ENCODE results near the gene PACS2. TPM values are rescaled to one million over a fixed set of nuclear protein-coding genes. Genes with fewer than 3 reads are reported as not detected.

The PACS2 gene
- total and polyA plus RNA-seq, 2 of the 4 experiments (the other 2 are of a cell fraction) = 15.6 to 32.2 TPM

DNA sequence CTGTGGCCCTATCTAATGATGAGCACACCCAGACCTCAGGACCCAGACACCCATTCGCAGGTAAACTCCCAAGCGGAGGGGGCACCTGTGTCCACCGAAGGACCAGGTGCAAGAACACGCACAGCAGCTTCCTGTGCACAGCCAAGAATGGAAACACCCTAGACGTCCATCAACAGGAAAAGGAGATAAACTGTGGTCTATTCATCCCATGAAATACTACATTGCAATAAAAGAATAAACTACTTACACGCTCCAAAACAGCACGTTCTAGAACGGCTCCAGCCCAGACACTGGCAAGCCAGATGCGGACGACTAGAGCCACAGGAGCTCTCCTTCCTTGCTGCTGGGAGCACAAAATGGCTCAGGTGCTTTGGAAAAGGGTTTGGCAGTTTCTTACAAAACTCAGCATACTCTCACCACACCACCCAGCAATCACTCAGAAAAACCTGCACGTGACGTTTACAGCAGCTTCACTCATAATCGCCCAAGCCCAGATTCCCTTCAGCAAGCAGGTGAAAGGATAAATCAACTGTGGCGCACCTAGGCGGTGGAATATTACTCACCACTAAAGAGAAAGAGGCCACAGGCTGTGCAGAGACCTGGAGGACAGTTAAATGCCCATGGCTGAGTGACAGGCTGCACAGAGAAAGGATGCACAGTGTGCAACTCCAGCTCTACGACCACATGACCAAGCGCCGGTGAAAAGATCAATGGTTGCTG lies 34.7 kb upstream of the PACS2 start:
- WGBS, 2 experiments (ENCODE audit: extremely low coverage in 2 of 2, insufficient read length in 1 of 2) = 90% methylated on average over 5 of the region's 18 CpGs; no CpG with 5 or more reads in 1 of the 2 experiments
- no peak overlapping the region for H3K9ac ChIP-seq (ENCODE audit: low read depth, low read length)
- H2AFZ ChIP-seq (replicated peaks; ENCODE audit: low read length, poor library complexity) = no peak overlapping the region
- ChIA-PET POLR2A (ENCODE audit: unreplicated experiment) (no interaction called here), CTCF (interaction anchor here (0.6 kb wide), 1 partner anchor 12 kb away, joined by 3 read pairs; no protein-coding TSS in a partner anchor)
- ATAC-seq (ENCODE audit: low read depth) (no peak), DNase-seq (no peak)
- H4K91ac ChIP-seq (ENCODE audit: insufficient read depth, low read depth, low read length) = no peak overlapping the region
- H3K79me1 ChIP-seq (ENCODE audit: low read depth in 1 of 2, low read length in 2 of 2) = peaks cover 25 to 53% of the 10 kb centered on the region in 2 experiments
- no peak overlapping the region for H3K23ac ChIP-seq (ENCODE audit: low read depth, low read length)
- no peak overlapping the region for H3K4me2 ChIP-seq (ENCODE audit: low read depth, low read length)
- H4K5ac ChIP-seq (ENCODE audit: low read depth, low read length) = no peak overlapping the region
- H2BK15ac ChIP-seq (ENCODE audit: low read depth, low read length) = no peak overlapping the region
- H2AK5ac ChIP-seq (ENCODE audit: low read depth, low read length) = no peak overlapping the region
- no peak overlapping the region for H3K4ac ChIP-seq (ENCODE audit: low read depth, low read length)
- H3K14ac ChIP-seq (replicated peaks; ENCODE audit: low read depth, low read length) = no peak overlapping the region
- H4K8ac ChIP-seq (ENCODE audit: low read depth in 2 of 2, low read length in 2 of 2) = no peak overlapping the region
- H3K27ac ChIP-seq (ENCODE audit: insufficient read depth, low read length) = no peak overlapping the region
- H3K56ac ChIP-seq (ENCODE audit: extremely low read depth, insufficient read depth, low read length) = no peak overlapping the region
- no TSS peak for BruUV-seq (replicated peaks)
- H3K4me1 ChIP-seq (ENCODE audit: control insufficient read depth, insufficient read depth, low read length) = peaks cover 6% of the 10 kb centered on the region
- H3K9me1 ChIP-seq (ENCODE audit: insufficient read depth, low read length) = no peaks in the 10 kb centered on the region; the same call in 1 of the 2 replicates
- peaks cover 6% of the 10 kb centered on the region; the same call in 1 of the 2 replicates for H3K36me3 ChIP-seq (ENCODE audit: control insufficient read depth, insufficient read depth, low read length)
- H2BK5ac ChIP-seq (ENCODE audit: low read depth, low read length, poor library complexity, severe bottlenecking) = no peak overlapping the region
- in situ Hi-C loops (cut with MboI; ENCODE audit: low sequenced_read_pairs) = loop anchor here (5.0 kb wide), 1 partner anchor 78 kb away; no protein-coding TSS in a partner anchor
- no peak overlapping the region for H2BK120ac ChIP-seq (ENCODE audit: low read depth, low read length)
- no peaks in the 10 kb centered on the region for H3K27me3 ChIP-seq (ENCODE audit: control insufficient read depth, insufficient read depth, low read length)
- intact Hi-C loops (cut with micrococcal nuclease) = loop anchor here (5.0 kb wide), 1 partner anchor 72 kb away; no protein-coding TSS in a partner anchor
- peak overlapping the region; percentile 25 for H2AK9ac ChIP-seq (replicated peaks; ENCODE audit: low read depth, low read length, poor library complexity)
- no peaks in the 10 kb centered on the region for H3K9me3 ChIP-seq (ENCODE audit: control insufficient read depth, insufficient read depth, low read length)
- H3K18ac ChIP-seq (ENCODE audit: low read depth, low read length) = no peak overlapping the region
- dilution Hi-C loops (cut with HindIII; ENCODE audit: low sequenced_read_pairs, unreplicated experiment) = no loop called here
- H3K4me3 ChIP-seq (ENCODE audit: insufficient read depth, low read depth, low read length) = no peak overlapping the region
- no peak overlapping the region for H2BK20ac ChIP-seq (ENCODE audit: low read depth, low read length)
- peaks cover 38% of the 10 kb centered on the region for H4K20me1 ChIP-seq (ENCODE audit: insufficient read depth, low read length)
- TF ChIP-seq RFX5 (IDR thresholded peaks at IDR 0.05; ENCODE audit: low read depth, low read length) (no peak), CEBPB (IDR thresholded peaks at IDR 0.05; ENCODE audit: low read depth, low read length) (no peak), MXI1 (IDR thresholded peaks at IDR 0.05; ENCODE audit: borderline replicate concordance, low read depth, low read length) (no peak), MAFK (IDR thresholded peaks at IDR 0.05; ENCODE audit: low read depth, low read length) (no peak), RCOR1 (IDR thresholded peaks at IDR 0.05; ENCODE audit: insufficient replicate concordance, low read length) (no peak), CHD1 (IDR thresholded peaks at IDR 0.05; ENCODE audit: low read depth, low read length) (no peak), FOS (IDR thresholded peaks at IDR 0.05; ENCODE audit: low read depth, low read length) (no peak), BHLHE40 (IDR thresholded peaks at IDR 0.05; ENCODE audit: low read depth, low read length) (no peak), MAZ (IDR thresholded peaks at IDR 0.05; ENCODE audit: borderline replicate concordance, low read depth, low read length) (no peak), RAD21 (IDR thresholded peaks at IDR 0.05; ENCODE audit: low read length) (no peak), SMC3 (IDR thresholded peaks at IDR 0.05; ENCODE audit: low read depth, low read length) (no peak), NFE2L2 (IDR thresholded peaks at IDR 0.05; ENCODE audit: low read depth, low read length) (no peak)
- TF ChIP-seq, protein P1, sequence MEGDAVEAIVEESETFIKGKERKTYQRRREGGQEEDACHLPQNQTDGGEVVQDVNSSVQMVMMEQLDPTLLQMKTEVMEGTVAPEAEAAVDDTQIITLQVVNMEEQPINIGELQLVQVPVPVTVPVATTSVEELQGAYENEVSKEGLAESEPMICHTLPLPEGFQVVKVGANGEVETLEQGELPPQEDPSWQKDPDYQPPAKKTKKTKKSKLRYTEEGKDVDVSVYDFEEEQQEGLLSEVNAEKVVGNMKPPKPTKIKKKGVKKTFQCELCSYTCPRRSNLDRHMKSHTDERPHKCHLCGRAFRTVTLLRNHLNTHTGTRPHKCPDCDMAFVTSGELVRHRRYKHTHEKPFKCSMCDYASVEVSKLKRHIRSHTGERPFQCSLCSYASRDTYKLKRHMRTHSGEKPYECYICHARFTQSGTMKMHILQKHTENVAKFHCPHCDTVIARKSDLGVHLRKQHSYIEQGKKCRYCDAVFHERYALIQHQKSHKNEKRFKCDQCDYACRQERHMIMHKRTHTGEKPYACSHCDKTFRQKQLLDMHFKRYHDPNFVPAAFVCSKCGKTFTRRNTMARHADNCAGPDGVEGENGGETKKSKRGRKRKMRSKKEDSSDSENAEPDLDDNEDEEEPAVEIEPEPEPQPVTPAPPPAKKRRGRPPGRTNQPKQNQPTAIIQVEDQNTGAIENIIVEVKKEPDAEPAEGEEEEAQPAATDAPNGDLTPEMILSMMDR (conservative IDR thresholded peaks at IDR 0.05; ENCODE audit: low read depth, low read length) = no peak
- TF ChIP-seq, protein P2, sequence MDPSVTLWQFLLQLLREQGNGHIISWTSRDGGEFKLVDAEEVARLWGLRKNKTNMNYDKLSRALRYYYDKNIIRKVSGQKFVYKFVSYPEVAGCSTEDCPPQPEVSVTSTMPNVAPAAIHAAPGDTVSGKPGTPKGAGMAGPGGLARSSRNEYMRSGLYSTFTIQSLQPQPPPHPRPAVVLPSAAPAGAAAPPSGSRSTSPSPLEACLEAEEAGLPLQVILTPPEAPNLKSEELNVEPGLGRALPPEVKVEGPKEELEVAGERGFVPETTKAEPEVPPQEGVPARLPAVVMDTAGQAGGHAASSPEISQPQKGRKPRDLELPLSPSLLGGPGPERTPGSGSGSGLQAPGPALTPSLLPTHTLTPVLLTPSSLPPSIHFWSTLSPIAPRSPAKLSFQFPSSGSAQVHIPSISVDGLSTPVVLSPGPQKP (IDR thresholded peaks at IDR 0.05; ENCODE audit: borderline replicate concordance, low read depth, low read length) = no peak
- TF ChIP-seq, protein P3, sequence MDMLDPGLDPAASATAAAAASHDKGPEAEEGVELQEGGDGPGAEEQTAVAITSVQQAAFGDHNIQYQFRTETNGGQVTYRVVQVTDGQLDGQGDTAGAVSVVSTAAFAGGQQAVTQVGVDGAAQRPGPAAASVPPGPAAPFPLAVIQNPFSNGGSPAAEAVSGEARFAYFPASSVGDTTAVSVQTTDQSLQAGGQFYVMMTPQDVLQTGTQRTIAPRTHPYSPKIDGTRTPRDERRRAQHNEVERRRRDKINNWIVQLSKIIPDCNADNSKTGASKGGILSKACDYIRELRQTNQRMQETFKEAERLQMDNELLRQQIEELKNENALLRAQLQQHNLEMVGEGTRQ (IDR thresholded peaks at IDR 0.05; ENCODE audit: low read depth, low read length) = no peak

Measured in IMR-90 (cell line).